ENCODE results near the gene DLGAP1. TPM values are rescaled to one million over a fixed set of nuclear protein-coding genes. Genes with fewer than 3 reads are reported as not detected.

The DLGAP1 gene
- total RNA-seq, 1 donor from 2014 or later, result 0.05 TPM

GRCh38 chr18:3461704-3462103, 993.4 kb downstream of the DLGAP1 start:
- H3K36me3 ChIP-seq, result peaks cover 48% of the 10 kb centered on the region
- peaks cover 15% of the 10 kb centered on the region for H3K4me1 ChIP-seq
- peaks cover 15% of the 10 kb centered on the region for H3K9me3 ChIP-seq (replicated peaks)
- no peak for TF ChIP-seq CTCF (IDR thresholded peaks at IDR 0.05; ENCODE audit: borderline replicate concordance)
- intact Hi-C loops (cut with micrococcal nuclease), result no loop called here
- no peak overlapping the region for H3K27ac ChIP-seq (replicated peaks)
- H3K4me3 ChIP-seq, result no peak overlapping the region
- no peak for DNase-seq
- H3K27me3 ChIP-seq (ENCODE audit: low read depth), result no peaks in the 10 kb centered on the region

GRCh38 chr18:3460823-3461398, 994.2 kb downstream of the DLGAP1 start:
- Histone ChIP-seq H3K27ac (replicated peaks) (no peak overlapping the region), H3K9me3 (replicated peaks) (peaks cover 15% of the 10 kb centered on the region), H3K36me3 (peaks cover 54% of the 10 kb centered on the region), H3K4me3 (no peak overlapping the region), H3K4me1 (peaks cover 13% of the 10 kb centered on the region), H3K27me3 (ENCODE audit: low read depth) (no peaks in the 10 kb centered on the region)
- TF ChIP-seq CTCF (IDR thresholded peaks at IDR 0.05; ENCODE audit: borderline replicate concordance), result no peak
- DNase-seq, result no peak
- intact Hi-C loops (cut with micrococcal nuclease), result no loop called here

DNA sequence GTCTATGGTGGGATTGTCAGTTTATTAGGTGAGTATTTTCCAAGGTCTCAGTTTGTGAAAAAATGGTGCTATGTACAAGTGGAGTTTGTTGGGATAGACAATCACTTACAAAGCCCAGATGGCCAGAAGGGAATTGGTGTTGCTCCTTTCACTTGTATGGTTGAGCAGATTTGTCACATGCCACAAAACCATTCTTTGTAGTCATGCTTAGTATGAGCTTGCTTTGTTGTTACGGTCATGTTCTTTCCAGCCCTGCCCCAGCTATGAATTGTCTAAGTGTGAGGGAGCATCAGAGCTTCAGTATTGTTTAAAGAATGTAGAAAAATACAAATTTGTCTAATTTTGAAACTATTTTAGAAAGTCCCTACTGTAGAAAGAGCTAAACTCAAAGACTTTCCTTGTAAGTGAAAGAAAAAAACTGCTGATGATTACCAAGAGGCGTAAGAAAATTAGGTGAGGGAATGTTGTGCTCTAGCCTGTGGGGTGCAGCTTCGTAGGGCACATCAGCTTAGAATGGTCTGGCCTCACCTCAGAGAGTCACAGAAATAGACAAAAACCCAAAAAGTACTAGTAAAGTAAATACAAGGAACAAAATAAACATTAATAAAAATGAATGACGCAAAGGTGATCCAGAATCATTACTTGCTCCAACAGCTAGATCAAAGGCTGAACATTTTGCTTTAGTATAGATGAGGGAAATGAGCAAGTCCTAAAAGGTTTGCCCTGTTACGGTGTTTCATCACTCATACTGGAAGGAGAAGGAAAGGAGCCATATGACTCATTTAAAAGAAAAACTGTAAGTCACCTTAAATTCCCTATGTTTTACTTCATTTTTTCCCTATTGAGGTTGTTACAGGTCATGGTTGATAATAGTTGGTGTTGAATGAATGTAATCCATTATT, 995.9 kb downstream of the DLGAP1 start:
- Histone ChIP-seq H3K36me3 (peaks cover 54% of the 10 kb centered on the region), H3K27ac (replicated peaks) (no peak overlapping the region), H3K4me1 (peaks cover 26% of the 10 kb centered on the region), H3K9me3 (replicated peaks) (peaks cover 15% of the 10 kb centered on the region), H3K27me3 (ENCODE audit: low read depth) (no peaks in the 10 kb centered on the region), H3K4me3 (no peak overlapping the region)
- intact Hi-C loops (cut with micrococcal nuclease), result loop anchor here (5.0 kb wide), 1 partner anchor 133 kb away; no protein-coding TSS in a partner anchor
- TF ChIP-seq CTCF (IDR thresholded peaks at IDR 0.05; ENCODE audit: borderline replicate concordance), result no peak
- DNase-seq, result no peak

GRCh38 chr18:3458378-3458777, 996.7 kb downstream of the DLGAP1 start:
- H3K27ac ChIP-seq (replicated peaks), result no peak overlapping the region
- DNase-seq, result no peak

More at GRCh38 chr18:3458378-3458777, 996.7 kb downstream of the DLGAP1 start:
- intact Hi-C loops (cut with micrococcal nuclease), result loop anchor here (5.0 kb wide), 1 partner anchor 134 kb away; no protein-coding TSS in a partner anchor
- Histone ChIP-seq H3K36me3 (peaks cover 54% of the 10 kb centered on the region), H3K4me1 (peaks cover 34% of the 10 kb centered on the region), H3K4me3 (no peak overlapping the region), H3K27me3 (ENCODE audit: low read depth) (no peaks in the 10 kb centered on the region), H3K9me3 (replicated peaks) (peaks cover 15% of the 10 kb centered on the region)
- TF ChIP-seq CTCF (IDR thresholded peaks at IDR 0.05; ENCODE audit: borderline replicate concordance), result no peak
